Loucy (cell line): Measurements from ENCODE around the gene PLA2G15.

ENCODE experiments used
- CTCF ChIP-seq: fragments of 200-600 bp; sonication (generic); conservative IDR thresholded peaks from 2 replicates; pipeline ENCODE4 v1.5.1; 2014; ENCODE audit warnings: mild to moderate bottlenecking, antibody characterized with exemption, low read length
- EZH2phosphoT487 ChIP-seq: fragments of 200-600 bp; IDR thresholded peaks from 2 replicates; pipeline ENCODE4 v1.6.1; 2018; ENCODE audit warnings: antibody characterized with exemption, mild to moderate bottlenecking, moderate library complexity, borderline replicate concordance

- no peak for TF ChIP-seq CTCF
- TF ChIP-seq EZH2phosphoT487, result no peak
These were observed 15.0 kb upstream of the PLA2G15 start for GRCh38 chr16:68230176-68230571.
